GM19452 (cell line): ENCODE data around the gene TBC1D28.
"Not testable (repeated sequence)": the region's sequence is repeated elsewhere in the genome, so short reads cannot be mapped to it uniquely, and the experiment has no call there.

Source experiments
- ATAC-seq: cut with Tn5 transposase; IDR thresholded peaks from one replicate; pipeline ENCODE4 v1.9.1; 2021; ENCODE audit not compliant: unreplicated experiment

TBC1D28 gene

GRCh38 chr17:18617613-18618012 is 26.6 kb downstream of the TBC1D28 start:
- ATAC-seq: not testable (repeated sequence)

GRCh38 chr17:18613016-18613415 is 31.2 kb downstream of the TBC1D28 start:
- not testable (repeated sequence) for ATAC-seq

- not testable (repeated sequence) for ATAC-seq
These were observed 51.1 kb downstream of the TBC1D28 start for GRCh38 chr17:18593138-18593537.
